ENCODE results near the gene ATG7. TPM values are rescaled to one million over a fixed set of nuclear protein-coding genes. Genes with fewer than 3 reads are reported as not detected.

Gene ATG7
- total RNA-seq, 1 donor = 97.9 TPM

GRCh38 chr3:11606090-11606784 is 334.0 kb downstream of the ATG7 start:
- TF ChIP-seq CTCF (IDR thresholded peaks at IDR 0.05; ENCODE audit: insufficient read depth, low read length) = no peak
- DNase-seq (ENCODE audit: low read depth) = no peak
- H3K4me3 ChIP-seq (ENCODE audit: low read depth, low read length) = no peak overlapping the region

GRCh38 chr3:11606865-11607440 is 334.8 kb downstream of the ATG7 start:
- no peak overlapping the region for H3K4me3 ChIP-seq (ENCODE audit: low read depth, low read length)
- no peak for TF ChIP-seq CTCF (IDR thresholded peaks at IDR 0.05; ENCODE audit: insufficient read depth, low read length)
- no peak for DNase-seq (ENCODE audit: low read depth)

Small RNA genes within 50 kb of the gene (small RNA-seq; reads per million reads assigned to genes)
- not detected for gene AC022001.1
- not detected for gene AC026185.1
- gene AC083855.1 = not detected

Other genes starting within 250 kb of the ATG7 start
- 7.4 and 20.6 TPM in 2 replicates for gene HRH1, start 117.9 kb upstream of the ATG7 start, total RNA-seq (ENCODE audit: low replicate concordance)